HL-60 (cell line): Measurements from ENCODE around the gene GNAT1.

Experiments
- CTCF ChIP-seq: IDR thresholded peaks from one replicate; pipeline ENCODE4 v1.5.1; 2011; ENCODE audit warnings: low read length, control low read depth, inconsistent platforms; ENCODE audit not compliant: insufficient read depth
- POLR2AphosphoS5 ChIP-seq: IDR thresholded peaks from 2 replicates; pipeline ENCODE4 v1.6.1; 2012; ENCODE audit warnings: low read depth

GRCh38 chr3:50186096-50186495, 5.3 kb upstream of the GNAT1 start:
- TF ChIP-seq CTCF (no peak), POLR2AphosphoS5 (no peak)
